Suppressor macrophage treated with lipopolysaccharide for 1 hour (primary cell): Measurements from ENCODE around the gene MRPL36.
A peak's percentile ranks its signal among the peaks of the same experiment; 100 is the strongest.

Experiments
- DNase-seq, 3 donors: peaks; one replicate each; pipeline ENCODE4 v3.0.0-alpha.2; 2020 to 2022

The MRPL36 gene

GRCh38 chr5:1795506-1795905, 4.1 kb downstream of the MRPL36 start:
- no peak for DNase-seq

- no peak for DNase-seq
These were observed 4.7 kb downstream of the MRPL36 start for GRCh38 chr5:1794901-1795290.

- DNase-seq = peak; percentile 32 to 53 (median 46)
These were observed 5.4 kb downstream of the MRPL36 start for GRCh38 chr5:1793966-1794900.

- peak; percentile 53 to 71 (median 70) for DNase-seq
These were observed 6.3 kb downstream of the MRPL36 start for GRCh38 chr5:1793301-1793740.

GRCh38 chr5:1792842-1793266, 6.8 kb downstream of the MRPL36 start:
- DNase-seq = peak; percentile 33 to 45 (median 36)

GRCh38 chr5:1791176-1791575, 8.5 kb downstream of the MRPL36 start:
- no peak for DNase-seq

DNA sequence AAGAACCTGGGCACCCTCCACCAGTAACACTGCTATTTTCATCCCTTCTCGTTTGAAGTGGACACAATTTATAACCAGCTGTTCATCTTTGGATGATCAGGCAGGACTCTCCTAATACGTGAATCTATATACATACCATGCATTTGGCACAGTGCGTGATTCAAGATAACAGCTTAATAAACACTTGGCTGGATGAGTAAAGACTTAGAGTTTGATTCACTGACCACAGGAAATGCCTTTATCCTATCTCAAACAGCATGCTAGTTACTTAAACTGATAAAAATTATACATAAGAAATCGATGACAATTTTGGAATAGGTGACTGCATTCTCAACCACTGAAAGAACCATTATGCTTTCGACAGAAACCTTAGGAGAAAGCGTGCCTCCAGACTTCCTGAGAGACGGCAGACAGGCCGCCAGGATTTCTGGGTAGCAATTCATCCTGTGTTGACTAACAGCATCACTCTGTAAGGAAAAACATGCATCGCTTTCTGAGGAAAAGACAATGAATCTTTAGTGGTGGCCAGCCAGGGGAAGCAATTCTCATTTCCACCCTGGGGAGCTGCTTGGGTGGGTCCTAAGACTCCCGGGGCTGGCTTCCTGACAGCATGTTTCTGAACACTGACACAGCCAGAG, 9.7 kb downstream of the MRPL36 start:
- no peak for DNase-seq

DNA sequence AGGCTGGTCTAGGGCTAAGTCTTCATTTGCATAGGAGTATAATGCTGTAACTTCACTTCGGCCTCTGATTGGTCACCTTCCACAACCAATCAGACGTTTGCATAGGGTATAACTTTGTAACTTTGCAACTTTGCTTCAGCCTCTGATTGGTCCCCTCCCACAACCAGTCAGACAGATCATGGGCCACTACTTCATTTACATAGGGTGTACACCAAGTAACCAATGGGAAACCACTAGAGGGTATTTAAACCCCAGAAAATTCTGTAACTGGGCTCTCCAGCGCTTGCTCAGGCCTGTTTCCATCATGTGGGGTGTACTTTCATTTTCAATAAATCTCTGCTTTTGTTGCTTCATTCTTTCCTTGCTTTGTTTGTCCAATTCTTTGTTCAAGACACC, 10.2 kb downstream of the MRPL36 start:
- peak in 1 of 3 donors; percentile 24 for DNase-seq

- no peak for DNase-seq
These were observed 10.8 kb downstream of the MRPL36 start for GRCh38 chr5:1788828-1789227.

- DNase-seq = no peak
These were observed 11.4 kb downstream of the MRPL36 start for GRCh38 chr5:1788200-1788599.

DNA sequence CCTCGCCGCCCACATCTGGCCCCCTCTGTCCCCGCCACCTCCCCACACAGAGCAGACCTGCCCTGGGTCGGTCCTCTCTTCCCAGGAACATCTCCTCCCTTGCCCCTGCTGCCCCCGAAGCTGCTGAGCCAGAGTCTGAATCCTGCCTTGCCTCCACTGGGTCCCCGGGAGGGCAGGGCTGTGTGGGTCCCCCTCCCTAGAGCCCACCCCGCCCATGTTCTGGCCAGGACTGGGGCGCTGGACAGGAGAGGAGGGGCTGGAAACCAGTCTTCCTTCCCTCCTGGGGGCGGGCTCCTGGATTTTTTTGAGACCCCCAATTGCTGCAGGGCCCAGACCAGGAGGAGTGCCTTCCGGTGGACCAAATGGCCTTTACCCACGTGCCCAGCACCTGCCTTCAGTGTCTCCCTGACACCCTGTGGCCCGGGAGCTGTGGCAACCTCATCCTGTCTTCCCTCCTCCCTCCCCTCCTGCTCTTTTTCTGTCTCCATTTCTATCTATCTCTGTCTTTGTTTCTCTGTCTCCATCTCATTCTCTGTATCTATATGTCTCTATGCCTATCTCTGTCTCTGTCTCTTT, 12.1 kb downstream of the MRPL36 start:
- no peak for DNase-seq

GRCh38 chr5:1786621-1787471, 12.8 kb downstream of the MRPL36 start:
- no peak for DNase-seq

DNA sequence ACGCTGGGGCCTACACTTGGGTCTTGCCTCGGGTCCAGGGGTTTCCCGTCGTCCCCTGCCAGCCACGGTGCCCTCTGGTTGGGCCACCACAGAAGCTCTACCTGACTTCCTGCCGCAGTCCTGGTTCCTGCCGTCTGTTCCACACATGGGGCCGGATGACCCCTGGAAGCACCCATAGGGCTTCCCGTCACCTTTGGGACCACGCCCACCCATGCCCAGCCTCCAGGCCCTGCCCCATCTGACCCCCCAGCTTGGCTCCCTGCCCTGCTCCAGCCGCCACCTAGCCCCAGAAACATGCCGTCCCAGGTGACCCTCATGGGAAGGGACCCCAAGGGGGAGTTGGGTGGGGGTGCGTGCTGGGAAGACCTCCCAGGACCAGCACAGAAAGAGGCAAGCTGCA, 13.7 kb downstream of the MRPL36 start:
- no peak for DNase-seq

DNA sequence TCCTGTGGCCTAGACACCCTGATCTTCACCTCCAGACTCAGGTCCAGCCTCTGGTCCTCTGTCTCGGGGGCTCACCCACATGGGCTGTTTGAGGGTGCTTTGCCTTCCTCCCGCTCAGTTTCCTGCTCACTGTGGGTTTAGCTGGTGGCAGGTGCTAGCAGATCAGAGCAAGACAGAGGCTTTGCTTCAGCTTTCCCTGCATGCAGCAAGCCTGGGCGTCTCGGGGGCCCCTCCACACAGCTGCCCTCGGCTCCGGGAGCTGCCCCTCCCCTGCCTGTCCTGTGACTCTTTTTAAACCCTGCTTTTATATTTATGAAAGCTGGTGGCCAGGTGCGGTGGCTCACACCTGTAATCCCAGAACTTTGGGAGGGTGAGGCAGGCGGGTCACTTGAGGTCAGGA, 14.6 kb downstream of the MRPL36 start:
- no peak for DNase-seq

DNA sequence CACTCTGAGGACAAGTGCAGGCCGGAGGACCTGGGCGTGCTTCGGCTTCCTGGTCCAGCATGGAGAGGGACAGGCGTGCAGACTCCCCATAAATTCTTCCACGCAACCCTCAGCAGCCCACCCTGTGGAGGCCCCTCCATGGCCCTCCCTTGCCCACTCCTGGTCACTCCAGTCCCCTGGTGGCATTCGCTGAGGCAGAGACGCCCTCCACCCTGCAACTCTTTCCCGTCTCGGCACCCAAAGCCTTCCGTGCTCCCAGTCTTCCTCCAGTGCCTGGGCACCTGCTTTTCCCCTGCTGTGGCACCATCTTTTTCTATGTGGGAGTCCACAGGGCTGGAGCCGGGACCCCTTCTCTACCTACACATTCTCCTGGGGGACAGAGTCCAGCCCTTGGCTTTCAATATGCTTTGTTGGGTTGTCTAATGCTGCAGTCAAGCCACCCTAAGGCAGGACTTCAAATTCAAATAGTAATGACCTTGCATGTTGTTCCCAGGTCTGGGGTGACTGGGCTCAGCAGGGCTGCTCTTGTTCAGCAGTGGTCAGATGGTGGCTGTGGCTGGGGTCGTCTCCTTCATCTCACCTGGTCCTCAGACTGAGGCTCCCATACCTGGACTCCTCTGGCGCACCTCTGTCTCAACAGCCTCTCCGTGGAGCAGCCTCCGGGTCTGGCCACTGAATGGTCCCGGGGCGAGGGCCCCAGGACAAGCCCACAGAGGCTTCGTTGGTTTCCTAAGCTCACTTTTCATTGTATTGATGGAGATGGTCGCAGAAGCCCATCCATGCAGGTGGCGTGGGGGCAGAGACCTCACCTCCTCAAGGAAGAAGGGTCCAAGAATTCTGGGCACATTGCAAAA, 15.2 kb downstream of the MRPL36 start:
- DNase-seq = no peak

- no peak for DNase-seq
These were observed 16.5 kb downstream of the MRPL36 start for GRCh38 chr5:1783216-1783554.

DNA sequence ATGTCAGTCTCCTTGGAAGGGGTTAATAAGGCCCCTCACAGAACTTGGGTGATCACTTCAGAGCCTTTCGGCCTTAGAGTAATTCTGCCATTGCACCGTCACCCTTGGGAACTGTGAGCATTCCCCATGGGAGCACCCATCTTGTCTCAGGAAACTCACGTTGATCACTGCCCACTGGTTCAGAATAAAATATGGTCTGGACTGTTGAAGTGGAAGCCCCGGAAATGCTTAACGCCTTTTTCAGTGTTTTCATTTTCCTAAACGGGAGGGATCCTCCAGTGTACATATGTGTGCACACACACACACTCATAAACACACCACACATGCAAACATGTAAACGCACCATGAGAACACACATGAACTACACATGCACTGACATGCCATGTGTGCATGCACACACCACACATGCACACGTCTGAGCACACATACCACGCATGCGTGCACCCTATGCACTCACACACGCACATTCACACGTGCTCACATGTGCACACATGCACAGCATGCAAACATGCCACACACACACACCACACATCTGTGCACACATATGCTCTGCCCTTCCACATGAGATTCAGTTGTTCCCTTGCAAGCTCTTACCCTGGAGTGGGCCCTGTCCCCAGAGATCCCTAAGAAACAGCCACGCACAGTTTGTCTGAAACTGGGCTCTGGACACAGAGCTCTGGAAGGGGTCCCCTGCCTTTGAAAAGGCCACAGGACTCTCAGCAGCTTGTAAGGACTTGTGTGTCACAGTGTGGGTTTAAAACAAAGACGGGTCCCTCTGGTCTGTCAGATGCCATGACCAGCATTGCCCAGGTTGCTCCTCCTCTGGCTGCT, 17.0 kb downstream of the MRPL36 start:
- no peak for DNase-seq

DNA sequence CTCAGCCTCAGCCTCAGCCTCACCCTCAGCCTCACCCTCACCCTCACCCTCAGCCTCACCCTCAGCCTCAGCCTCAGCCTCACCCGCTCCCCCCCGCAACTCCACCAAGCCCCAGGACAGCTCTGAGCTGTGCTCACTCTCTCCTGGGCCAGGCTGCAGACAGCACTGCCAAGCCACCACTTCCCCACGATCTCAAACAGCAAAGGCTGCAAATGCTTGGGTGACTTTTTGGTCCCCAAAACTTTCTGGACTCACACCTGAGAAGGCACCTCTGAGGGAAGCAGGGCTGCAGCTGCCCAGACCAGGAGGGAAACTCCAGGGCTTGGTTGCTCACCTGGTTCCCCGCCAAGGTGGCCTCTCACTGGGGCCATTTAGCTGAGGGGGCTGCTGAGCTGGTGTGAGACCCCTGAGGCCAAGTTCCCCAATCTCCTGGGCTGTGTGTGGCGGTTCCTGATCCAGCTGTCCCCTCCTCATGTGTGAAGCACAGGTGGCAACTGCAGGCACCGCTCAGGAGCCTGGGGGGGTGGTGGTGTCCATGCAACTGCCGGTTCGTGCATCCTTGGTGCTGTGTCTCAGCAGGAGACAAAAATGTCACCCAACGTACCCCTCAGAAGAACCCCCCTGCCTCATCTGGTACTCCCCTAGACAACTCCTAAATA, 17.8 kb downstream of the MRPL36 start:
- DNase-seq = no peak

GRCh38 chr5:1781107-1781506, 18.5 kb downstream of the MRPL36 start:
- no peak for DNase-seq

- DNase-seq = no peak
These were observed 19.1 kb downstream of the MRPL36 start for GRCh38 chr5:1780614-1780930.
